GM18873 (cell line): ENCODE data around the gene HELZ.
"Not testable (repeated sequence)": the region's sequence is repeated elsewhere in the genome, so short reads cannot be mapped to it uniquely, and the experiment has no call there.

Source experiments
- ATAC-seq: cut with Tn5 transposase; IDR thresholded peaks from one replicate; pipeline ENCODE4 v1.9.1; 2021; ENCODE audit warnings: mild to moderate bottlenecking, moderate library complexity, moderate number of reproducible peaks; ENCODE audit not compliant: unreplicated experiment, low FRiP score

HELZ gene

GRCh38 chr17:67124450-67125148 lies 120.4 kb downstream of the HELZ start:
- no peak for ATAC-seq

GRCh38 chr17:67123699-67124098 lies 121.3 kb downstream of the HELZ start:
- no peak for ATAC-seq

DNA sequence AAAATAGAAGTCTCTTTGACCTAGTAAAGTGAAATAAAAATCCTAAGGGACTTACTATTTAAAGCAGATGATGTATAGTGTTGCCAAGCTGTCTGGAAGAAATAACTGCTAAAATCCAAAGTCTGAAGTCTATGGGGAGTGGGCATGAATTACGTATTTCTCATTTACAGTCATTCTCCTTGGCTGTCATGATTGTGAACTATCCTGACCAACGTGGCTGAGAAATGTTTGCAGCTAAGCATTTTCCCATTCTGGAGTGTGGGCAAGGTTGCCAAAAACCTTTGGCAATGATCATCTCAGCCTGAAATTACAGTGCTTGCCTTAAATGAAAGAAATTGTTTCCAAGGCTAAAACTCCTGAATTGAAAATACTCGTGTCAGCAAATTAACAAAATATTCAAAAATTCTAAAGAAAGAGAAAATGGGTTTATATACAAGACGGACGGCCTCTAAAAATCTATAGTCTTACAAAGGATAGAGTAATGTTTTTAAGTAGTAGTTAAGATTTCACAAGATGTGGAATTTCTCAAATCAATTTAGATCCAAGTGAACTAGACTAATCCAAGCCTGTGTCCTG lies 123.6 kb downstream of the HELZ start:
- no peak for ATAC-seq

DNA sequence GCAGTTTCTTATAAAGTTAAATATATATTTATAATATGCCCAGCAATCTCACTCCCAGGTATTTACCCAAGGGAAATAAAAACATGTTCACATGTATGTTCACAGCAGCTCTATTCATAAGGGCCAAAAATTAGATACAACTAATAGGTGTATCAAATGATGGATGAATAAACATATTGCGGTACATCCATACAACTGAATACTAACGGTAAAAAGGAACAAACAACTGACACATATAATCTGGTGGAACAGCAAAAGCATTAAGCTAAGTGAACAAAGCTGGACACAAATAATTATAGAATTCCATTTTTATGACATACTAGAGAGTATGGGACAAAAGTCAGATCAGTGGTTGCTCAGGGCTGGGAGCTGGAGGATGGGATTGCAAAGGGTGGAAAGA lies 125.9 kb downstream of the HELZ start:
- no peak for ATAC-seq

GRCh38 chr17:67116045-67116575 lies 128.9 kb downstream of the HELZ start:
- no peak for ATAC-seq

DNA sequence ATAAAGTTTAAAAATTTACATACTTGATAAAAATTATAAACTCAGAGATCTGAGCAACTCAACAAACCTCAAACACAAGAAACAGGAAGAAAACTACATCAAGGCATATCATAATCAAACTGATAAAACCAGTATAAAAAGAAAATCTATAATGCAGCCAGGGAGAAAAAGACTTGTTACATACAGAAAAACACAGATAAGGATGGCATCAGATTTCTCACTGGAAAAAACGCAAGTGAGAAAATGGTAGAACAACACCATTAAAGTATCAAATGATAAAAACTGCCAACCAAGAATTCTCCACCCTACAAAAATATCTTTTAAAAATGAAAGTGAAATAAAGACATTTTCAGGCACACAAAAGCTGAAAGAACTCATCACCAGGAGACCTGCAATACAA lies 129.6 kb downstream of the HELZ start:
- no peak for ATAC-seq

DNA sequence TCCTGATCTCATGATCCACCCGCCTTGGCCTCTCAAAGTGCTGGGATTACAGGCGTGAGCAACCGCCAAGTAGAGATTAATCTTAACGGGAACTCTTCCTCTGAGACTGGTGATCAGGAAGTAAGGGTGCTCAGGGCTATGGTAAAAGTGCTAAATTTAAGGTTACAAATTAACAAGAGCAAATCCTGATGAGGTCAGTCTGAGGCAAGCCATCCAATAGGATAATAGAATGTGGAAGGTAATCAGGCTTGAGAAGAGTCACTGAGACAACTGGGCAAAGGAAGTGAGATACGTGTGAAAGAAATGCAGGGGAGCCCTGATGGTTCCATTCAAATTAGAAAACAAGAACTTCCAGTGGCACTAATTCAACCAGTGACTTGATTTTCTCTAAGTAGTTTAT lies 131.5 kb downstream of the HELZ start:
- ATAC-seq: no peak

DNA sequence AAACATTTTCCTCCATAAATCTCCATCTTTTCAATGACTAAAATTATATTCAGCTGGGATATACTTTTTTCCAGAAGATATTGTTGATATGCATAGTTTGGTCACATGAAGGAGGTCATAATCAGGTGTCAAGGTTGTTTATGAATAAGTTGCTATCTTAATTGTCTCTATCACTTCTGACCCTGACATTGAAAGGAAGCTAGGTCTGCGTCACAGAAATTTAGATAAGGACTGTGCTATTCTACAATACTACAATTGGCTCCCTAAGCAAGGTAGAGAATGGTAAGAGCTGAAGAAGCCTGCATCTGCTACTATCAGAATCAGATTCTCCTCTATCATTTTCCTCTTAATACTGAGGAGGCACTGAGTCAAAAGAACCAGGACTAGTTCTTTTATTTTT lies 133.2 kb downstream of the HELZ start:
- no peak for ATAC-seq

- no peak for ATAC-seq
These were observed 133.7 kb downstream of the HELZ start for GRCh38 chr17:67111327-67111726.

DNA sequence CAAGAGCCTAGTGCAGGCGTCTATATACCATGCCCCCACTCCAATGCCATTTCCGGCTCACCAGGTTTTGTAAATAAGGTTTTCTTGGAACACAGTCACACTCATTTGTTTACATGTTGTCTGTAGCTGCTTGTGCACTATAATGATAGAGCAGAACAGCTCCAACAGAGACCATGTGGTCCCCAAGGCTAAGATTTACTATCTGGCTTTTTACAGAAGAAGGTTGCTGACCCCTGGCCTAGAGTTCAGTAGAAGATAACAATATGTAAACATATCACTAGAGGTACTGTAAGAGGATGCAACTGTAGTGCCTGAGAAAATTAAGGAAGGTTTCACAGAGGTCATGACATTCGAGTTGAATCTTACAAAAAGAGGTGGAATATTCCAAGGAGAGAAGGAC lies 134.4 kb downstream of the HELZ start:
- no peak for ATAC-seq

GRCh38 chr17:67109111-67109510 lies 135.9 kb downstream of the HELZ start:
- no peak for ATAC-seq

DNA sequence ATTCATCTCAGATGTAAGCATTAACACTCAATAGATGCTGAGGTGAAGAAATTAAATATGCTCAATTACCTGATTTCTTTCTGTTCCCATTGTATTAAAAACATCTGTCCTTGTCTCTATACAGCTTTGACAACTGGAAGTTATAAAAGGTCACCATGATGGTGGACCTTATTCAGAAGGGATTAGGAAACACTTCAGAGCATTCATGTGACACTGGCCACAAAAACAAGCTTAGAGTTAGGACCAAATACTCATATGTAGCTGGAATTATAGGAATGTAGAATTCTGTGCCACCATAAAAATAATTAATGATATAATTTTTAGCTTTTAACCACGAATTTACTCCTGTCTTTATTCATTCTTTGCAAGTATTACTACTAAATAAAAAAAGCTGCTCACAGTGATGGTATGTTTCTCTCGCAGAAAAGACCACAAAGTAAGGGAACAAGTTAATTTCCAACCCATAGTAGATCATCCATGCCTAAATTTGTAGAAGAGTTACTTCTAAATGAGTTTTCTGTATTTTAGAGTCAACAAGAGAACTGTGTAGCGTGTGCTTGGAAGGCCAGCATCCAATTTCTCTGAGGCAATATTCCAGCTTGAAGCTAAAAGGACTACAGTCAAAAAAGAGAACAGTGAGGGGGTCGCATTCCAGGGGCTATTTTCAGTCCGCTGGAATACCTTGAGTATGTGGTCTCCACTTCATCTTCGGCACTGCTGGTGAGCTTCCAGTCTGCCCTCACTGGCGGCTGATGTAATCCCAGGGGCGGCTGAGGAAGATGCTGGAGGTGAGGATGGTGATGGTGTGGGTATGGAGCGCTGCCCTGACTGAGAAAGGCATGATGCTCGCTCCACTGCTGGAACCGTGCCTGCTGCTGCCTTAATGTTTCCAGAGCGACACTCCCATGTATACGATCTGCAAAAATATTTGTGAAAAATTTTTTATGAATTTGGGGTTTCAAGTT lies 136.9 kb downstream of the HELZ start:
- no peak for ATAC-seq

DNA sequence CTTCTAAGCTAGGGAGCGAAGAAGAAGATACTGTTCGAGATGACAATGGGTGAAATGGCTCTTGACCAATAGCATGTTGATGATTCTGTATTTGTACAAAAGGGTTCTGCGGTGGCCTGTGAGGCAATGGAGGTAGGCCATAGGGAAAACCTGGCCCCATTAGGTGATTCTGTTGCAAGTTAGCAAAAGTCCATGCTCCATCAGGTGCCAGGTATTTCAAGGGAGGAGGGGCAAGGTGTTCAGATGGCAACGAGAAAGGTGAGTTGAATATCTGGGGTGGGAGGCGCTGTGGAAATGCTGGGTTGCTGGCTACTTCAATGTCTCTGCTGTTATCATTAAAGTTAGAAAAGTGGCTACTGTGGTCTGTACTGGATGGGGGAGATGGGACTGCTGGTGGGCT lies 137.8 kb downstream of the HELZ start:
- no peak for ATAC-seq

GRCh38 chr17:67105213-67105612 lies 139.8 kb downstream of the HELZ start:
- ATAC-seq: no peak

DNA sequence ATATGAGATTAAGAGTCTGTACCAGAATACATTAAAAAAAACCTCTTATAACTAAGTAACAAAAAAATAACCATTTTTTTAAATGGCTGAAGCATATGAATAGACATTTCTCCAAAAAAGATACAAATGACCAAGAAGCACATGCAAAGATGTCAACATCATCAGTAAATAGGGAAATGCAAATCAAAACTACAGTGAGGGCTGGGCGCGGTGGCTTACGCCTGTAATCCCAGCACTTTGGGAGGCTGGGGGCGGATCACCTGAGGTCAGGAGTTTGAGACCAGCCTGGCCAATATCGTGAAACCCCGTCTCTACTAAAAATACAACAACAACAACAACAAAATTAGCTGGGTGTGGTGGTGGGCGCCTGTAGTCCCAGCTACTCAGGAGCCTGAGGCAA lies 140.4 kb downstream of the HELZ start:
- ATAC-seq: not testable (repeated sequence)

DNA sequence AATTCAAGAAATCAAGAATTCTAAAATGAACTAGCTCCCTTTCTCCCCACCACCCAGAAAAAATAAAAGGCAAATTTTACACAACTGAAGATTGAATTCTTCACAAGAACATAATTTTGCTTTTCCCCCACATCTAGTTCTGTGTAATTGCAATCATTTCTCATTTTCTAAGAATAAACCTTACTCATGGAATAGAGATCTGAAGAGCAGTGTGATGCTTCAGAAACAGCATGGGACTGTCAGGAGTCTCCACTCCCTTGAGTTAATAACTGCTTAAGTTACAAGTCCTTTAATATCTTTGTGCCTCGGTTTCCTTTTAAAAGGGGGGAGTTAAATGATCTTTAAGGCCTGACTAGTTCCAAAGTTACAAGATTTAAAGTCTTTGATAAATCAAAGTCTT lies 147.0 kb downstream of the HELZ start:
- ATAC-seq: no peak

DNA sequence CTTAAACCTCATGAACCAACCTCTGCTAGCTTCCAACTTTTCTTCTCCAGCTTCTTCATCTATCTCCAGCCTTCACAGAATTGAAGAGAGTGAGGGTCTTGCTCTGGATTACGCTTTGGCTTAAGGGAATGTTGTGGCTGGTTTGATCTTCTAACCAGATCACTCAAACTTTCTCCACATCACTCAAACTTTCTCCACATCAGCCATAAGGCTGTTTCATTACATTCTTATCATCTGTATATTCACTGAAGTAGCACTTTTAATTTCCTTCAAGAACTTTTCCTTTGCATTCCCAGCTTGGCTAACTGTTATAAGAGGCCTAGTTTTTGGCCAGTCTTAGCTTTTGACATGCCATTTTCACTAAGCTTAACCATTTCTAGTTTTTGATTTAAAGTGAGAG lies 148.4 kb downstream of the HELZ start:
- no peak for ATAC-seq

DNA sequence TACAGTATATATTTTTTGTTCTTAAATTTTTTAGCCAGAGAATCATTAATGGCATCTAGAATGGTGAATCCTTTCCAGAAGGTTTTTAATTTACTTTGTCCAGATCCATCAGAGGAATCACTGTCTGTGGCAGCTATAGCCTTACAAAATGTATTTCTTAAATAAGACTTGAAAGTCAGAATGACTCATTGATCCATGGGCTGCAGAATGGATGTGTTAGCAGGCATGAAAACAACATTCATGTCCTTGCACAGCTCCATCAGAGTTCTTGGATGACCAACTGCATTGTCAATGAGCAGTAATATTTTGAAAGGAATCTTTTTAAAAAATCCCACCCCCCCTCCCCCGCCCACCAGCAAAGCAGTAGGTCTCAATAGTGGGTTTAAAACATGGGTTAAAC lies 149.2 kb downstream of the HELZ start:
- ATAC-seq: no peak

GRCh38 chr17:67095291-67095690 lies 149.7 kb downstream of the HELZ start:
- ATAC-seq: not testable (repeated sequence)

DNA sequence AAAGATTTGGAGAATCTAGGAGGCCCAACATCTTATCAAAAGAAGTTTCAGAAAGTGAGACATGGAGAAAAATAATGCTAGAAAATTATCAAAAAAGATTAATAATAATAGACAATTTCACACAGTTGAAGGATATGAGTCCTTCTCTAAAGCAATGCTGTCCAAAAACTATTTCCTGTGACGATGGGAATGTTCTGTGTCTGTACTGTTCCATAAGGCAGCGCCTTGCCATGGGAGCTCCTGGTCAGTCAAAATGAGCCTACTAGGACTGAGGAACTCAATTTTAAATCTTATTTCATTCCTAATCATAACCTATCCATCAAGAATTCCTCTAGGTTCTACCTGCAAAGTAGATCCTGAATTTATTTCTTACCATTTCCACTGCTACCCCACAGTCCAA lies 151.6 kb downstream of the HELZ start:
- no peak for ATAC-seq

- ATAC-seq: not testable (repeated sequence)
These were observed 152.3 kb downstream of the HELZ start for GRCh38 chr17:67092710-67093109.
